ENCODE measurements around the gene ZCCHC7. TPM values are rescaled to one million over a fixed set of nuclear protein-coding genes. Genes with fewer than 3 reads are reported as not detected.
A peak's percentile ranks its signal among the peaks of the same experiment; 100 is the strongest.

ZCCHC7 gene
- total and polyA plus RNA-seq, 2 of the 8 experiments (the other 6 are each of a cell fraction or from before 2014, with no cell fraction given), result 12.2 to 27.5 TPM

- Histone ChIP-seq H3K9me3 (ENCODE audit: insufficient read depth in 2 of 2, low read depth in 1 of 2, low read length in 1 of 2) (no peaks in the 10 kb centered on the region), H2BK120ac (replicated peaks; ENCODE audit: low read depth, low read length) (peak overlapping the region; percentile 26), H3K4me2 (ENCODE audit: insufficient read depth in 1 of 2, low read depth in 2 of 2, low read length in 2 of 2) (no peak overlapping the region), H3K4me3 (ENCODE audit: extremely low read depth in 1 of 4, insufficient read depth in 2 of 4, low read depth in 3 of 4, low read length in 4 of 4) (no peak overlapping the region), H2BK12ac (ENCODE audit: low read depth, low read length) (no peak overlapping the region), H3K36me3 (ENCODE audit: control insufficient read depth in 2 of 4, insufficient read depth in 4 of 4, low read length in 3 of 4) (no peaks in the 10 kb centered on the region), H4K91ac (replicated peaks; ENCODE audit: insufficient read length, low read length) (no peak overlapping the region), H3K56ac (replicated peaks; ENCODE audit: insufficient read length, low read depth, low read length) (peak overlapping the region; percentile 14), H3K14ac (ENCODE audit: insufficient read length) (no peak overlapping the region), H3K4ac (replicated peaks; ENCODE audit: insufficient read length, low read depth, low read length) (no peak overlapping the region), H4K20me1 (replicated peaks in 1 of 2; ENCODE audit: control insufficient read depth in 1 of 2, insufficient read depth in 2 of 2, low read length in 2 of 2) (no peaks in the 10 kb centered on the region), H2BK5ac (ENCODE audit: low read depth, low read length) (no peak overlapping the region), H3K23me2 (ENCODE audit: low read depth, low read length) (no peaks in the 10 kb centered on the region), H3K18ac (ENCODE audit: extremely low read depth, low read length) (no peak overlapping the region), H2AK5ac (ENCODE audit: low read depth, low read length) (no peak overlapping the region), H3K79me2 (ENCODE audit: control insufficient read depth in 1 of 2, insufficient read depth in 2 of 2, low read length in 2 of 2) (peaks cover 0 to 13% of the 10 kb centered on the region in 2 experiments; a peak in 2 of 4 replicates), H4K8ac (ENCODE audit: extremely low read depth, insufficient read depth, low read length) (no peak overlapping the region), H3K27ac (ENCODE audit: low read depth, low read length) (no peak overlapping the region), H3K27me3 (replicated peaks in 1 of 4; ENCODE audit: control insufficient read depth in 3 of 4, extremely low read depth in 1 of 4, insufficient read depth in 3 of 4, low read length in 3 of 4) (no peaks in the 10 kb centered on the region), H3K23ac (ENCODE audit: insufficient read length) (no peak overlapping the region), H2BK20ac (ENCODE audit: low read length) (no peak overlapping the region), H4K5ac (ENCODE audit: insufficient read length, low read depth, low read length) (no peak overlapping the region), H2AFZ (ENCODE audit: low read length) (no peak overlapping the region), H3K79me1 (ENCODE audit: low read depth, low read length) (no peaks in the 10 kb centered on the region), H3K9ac (replicated peaks in 1 of 4; ENCODE audit: extremely low read depth in 1 of 4, low read depth in 3 of 4, low read length in 3 of 4) (no peak overlapping the region), H3K4me1 (replicated peaks in 1 of 4; ENCODE audit: control insufficient read depth in 3 of 4, insufficient read depth in 4 of 4, low read length in 3 of 4) (peaks cover 0 to 11% (median 5%) of the 10 kb centered on the region in 4 experiments; a peak in 5 of 7 replicates), H2BK15ac (ENCODE audit: low read length) (no peak overlapping the region)
- TF ChIP-seq BACH1 (IDR thresholded peaks at IDR 0.05; ENCODE audit: low read length) (no peak), TAF1 (IDR thresholded peaks at IDR 0.05; ENCODE audit: low read depth, low read length) (no peak)
- TF ChIP-seq, protein P1, sequence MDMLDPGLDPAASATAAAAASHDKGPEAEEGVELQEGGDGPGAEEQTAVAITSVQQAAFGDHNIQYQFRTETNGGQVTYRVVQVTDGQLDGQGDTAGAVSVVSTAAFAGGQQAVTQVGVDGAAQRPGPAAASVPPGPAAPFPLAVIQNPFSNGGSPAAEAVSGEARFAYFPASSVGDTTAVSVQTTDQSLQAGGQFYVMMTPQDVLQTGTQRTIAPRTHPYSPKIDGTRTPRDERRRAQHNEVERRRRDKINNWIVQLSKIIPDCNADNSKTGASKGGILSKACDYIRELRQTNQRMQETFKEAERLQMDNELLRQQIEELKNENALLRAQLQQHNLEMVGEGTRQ (IDR thresholded peaks at IDR 0.05; ENCODE audit: low read length), result no peak
- ChIA-PET POLR2A (ENCODE audit: partially characterized antibody) (no interaction called here), CTCF (ENCODE audit: partially characterized antibody) (no interaction called here)
- FAIRE-seq, result no peak
- DNase-seq (ENCODE audit: low read depth in 1 of 2, low spot score in 2 of 2), result no peak
- 82% methylated on average over 3 of the region's 3 CpGs; no CpG with 5 or more reads in 1 of the 2 experiments for whole genome bisulfite sequencing, 2 experiments (ENCODE audit: extremely low coverage in 1 of 2, insufficient coverage in 1 of 2, insufficient read length in 1 of 2, insufficient replicate concordance in 2 of 2, low coverage in 1 of 2, low lambda C conversion rate in 2 of 2, missing lambda C conversion rate in 1 of 2)
Measured at GRCh38 chr9:37246826-37247225, 126.5 kb downstream of the ZCCHC7 start.
